SH-SY5Y (cell line): ENCODE results near the gene DMRTC2.

Source experiments
- GATA2 ChIP-seq: IDR thresholded peaks from 2 replicates; pipeline ENCODE4 v1.6.1; 2011; ENCODE audit warnings: mild to moderate bottlenecking, low read depth, low read length
- GATA3 ChIP-seq: IDR thresholded peaks from 2 replicates; pipeline ENCODE4 v1.6.1; 2011; ENCODE audit warnings: low read depth, mild to moderate bottlenecking, low read length, moderate library complexity

DNA sequence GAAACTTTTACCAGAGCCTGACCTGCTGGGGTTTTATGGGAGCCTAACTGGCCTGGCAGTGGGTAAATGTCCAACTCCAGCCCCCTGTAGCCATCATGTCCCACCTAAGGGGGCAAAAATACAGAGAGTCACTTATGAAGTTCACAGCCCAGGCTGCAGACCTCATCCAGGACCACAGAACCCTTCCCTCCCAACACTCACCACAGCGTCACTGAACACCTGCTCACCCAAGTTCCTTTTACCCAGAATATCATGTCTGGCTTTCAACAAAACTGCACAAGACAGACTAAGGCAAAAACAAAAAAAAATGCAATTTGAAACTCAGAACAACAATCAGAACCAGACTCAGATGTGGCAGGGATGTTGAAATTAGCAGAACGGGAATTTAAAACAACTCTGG is 42.1 kb upstream of the DMRTC2 start:
- no peak for TF ChIP-seq GATA2
- no peak for TF ChIP-seq GATA3
